ENCODE measurements around the gene MYLK.

MYLK gene

DNA sequence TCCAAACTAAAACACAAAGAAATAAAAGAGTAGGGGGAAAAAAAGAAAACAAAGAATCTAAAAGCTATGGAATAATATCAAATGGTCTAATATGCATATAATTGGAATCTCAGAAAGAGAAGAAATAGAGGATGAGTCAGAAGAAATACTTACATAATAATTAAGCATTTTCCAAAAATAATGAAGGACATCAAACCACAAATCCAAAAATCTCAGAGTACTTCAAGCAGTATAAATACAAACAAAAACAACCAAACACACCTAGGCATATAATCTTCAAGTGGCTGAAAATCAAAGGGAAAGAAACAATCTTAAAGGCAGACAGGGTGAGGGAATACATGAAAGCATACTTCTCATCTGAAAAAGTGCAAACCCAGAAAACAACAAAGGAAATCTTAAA is 46.3 kb downstream of the MYLK start:
- H3K4me3 ChIP-seq (ENCODE audit: low read depth, low read length, poor library complexity, severe bottlenecking) = no peak overlapping the region
- H3K79me2 ChIP-seq (ENCODE audit: insufficient read depth, low read length) = no peaks in the 10 kb centered on the region
- TF ChIP-seq CTCF (IDR thresholded peaks at IDR 0.05; ENCODE audit: low read length) = no peak
- no peak for TF ChIP-seq EZH2 (IDR thresholded peaks at IDR 0.05; ENCODE audit: borderline replicate concordance, low read length)
- H3K36me3 ChIP-seq (ENCODE audit: insufficient read depth, low read length) = no peaks in the 10 kb centered on the region
- H4K20me1 ChIP-seq (ENCODE audit: insufficient read depth, low read length) = no peaks in the 10 kb centered on the region
- H3K27me3 ChIP-seq (ENCODE audit: insufficient read depth, low read length) = no peaks in the 10 kb centered on the region; the same call in 1 of the 2 replicates
- H2AFZ ChIP-seq (ENCODE audit: low read length) = no peak overlapping the region
- no peaks in the 10 kb centered on the region for H3K9me2 ChIP-seq (ENCODE audit: low read depth, low read length)
- no peak overlapping the region for H3K4me2 ChIP-seq (ENCODE audit: low read length)
- no peaks in the 10 kb centered on the region for H3F3A ChIP-seq (ENCODE audit: insufficient read depth, low read length)
- H3K9ac ChIP-seq (ENCODE audit: low read length) = no peak overlapping the region
- H3K9me3 ChIP-seq (ENCODE audit: low read length) = peaks cover 3% of the 10 kb centered on the region; the same call in 1 of the 2 replicates
- H3K4me1 ChIP-seq (ENCODE audit: insufficient read depth, low read length, severe bottlenecking) = no peaks in the 10 kb centered on the region
- H3K27ac ChIP-seq (ENCODE audit: low read depth, low read length, poor library complexity, severe bottlenecking) = no peak overlapping the region

DNA sequence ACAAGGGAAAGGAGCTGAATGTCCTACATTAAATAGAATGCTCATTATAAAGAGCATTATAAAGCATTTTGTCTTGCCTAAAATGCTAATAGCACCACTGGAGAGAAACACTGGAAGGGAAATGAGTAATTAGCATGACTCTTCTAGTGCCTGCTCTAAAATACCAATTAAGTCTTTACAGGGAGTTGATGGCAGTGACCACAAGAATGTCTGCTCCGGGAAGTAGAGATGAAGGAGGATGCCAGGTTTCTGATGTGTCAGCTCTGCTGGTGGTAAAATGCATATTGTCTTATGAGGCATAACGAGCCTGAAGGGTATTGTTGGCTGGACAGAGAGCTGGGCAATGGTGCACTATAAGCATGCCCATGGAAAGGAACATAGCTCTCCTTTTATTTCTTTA is 49.5 kb downstream of the MYLK start:
- Histone ChIP-seq H3K9me2 (ENCODE audit: low read depth, low read length) (no peaks in the 10 kb centered on the region), H3K27ac (ENCODE audit: low read depth, low read length, poor library complexity, severe bottlenecking) (no peak overlapping the region), H3K4me2 (ENCODE audit: low read length) (no peak overlapping the region), H3K79me2 (ENCODE audit: insufficient read depth, low read length) (no peaks in the 10 kb centered on the region), H3K9me3 (ENCODE audit: low read length) (no peaks in the 10 kb centered on the region; the same call in 1 of the 2 replicates), H2AFZ (ENCODE audit: low read length) (no peak overlapping the region), H3K9ac (ENCODE audit: low read length) (no peak overlapping the region), H3K36me3 (ENCODE audit: insufficient read depth, low read length) (no peaks in the 10 kb centered on the region), H3K4me1 (ENCODE audit: insufficient read depth, low read length, severe bottlenecking) (no peaks in the 10 kb centered on the region), H4K20me1 (ENCODE audit: insufficient read depth, low read length) (no peaks in the 10 kb centered on the region), H3K27me3 (ENCODE audit: insufficient read depth, low read length) (no peaks in the 10 kb centered on the region), H3K4me3 (ENCODE audit: low read depth, low read length, poor library complexity, severe bottlenecking) (no peak overlapping the region), H3F3A (ENCODE audit: insufficient read depth, low read length) (no peaks in the 10 kb centered on the region)
- TF ChIP-seq CTCF (IDR thresholded peaks at IDR 0.05; ENCODE audit: low read length) (no peak), EZH2 (IDR thresholded peaks at IDR 0.05; ENCODE audit: borderline replicate concordance, low read length) (no peak)

DNA sequence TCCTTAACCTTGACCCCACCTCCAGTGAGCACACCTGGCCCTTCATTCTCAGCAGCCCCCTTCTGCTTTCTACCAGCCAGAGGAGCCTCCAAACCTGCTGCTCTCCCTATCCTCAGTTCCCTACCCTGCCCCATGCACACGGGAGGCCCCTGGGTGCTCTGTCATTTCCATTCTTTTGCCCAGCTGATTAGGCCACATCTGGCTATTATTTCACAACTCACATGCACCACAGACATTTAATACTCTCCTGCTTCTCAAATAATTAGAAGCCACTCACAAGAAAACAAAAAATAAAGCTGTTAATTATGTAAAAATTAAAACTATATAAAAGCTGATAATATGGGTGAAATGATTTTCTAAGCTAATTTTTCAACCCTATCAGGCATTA is 50.7 kb downstream of the MYLK start:
- H3K36me3 ChIP-seq (ENCODE audit: insufficient read depth, low read length) = no peaks in the 10 kb centered on the region
- no peak for TF ChIP-seq EZH2 (IDR thresholded peaks at IDR 0.05; ENCODE audit: borderline replicate concordance, low read length)
- no peak for TF ChIP-seq CTCF (IDR thresholded peaks at IDR 0.05; ENCODE audit: low read length)
- no peak overlapping the region for H3K9ac ChIP-seq (ENCODE audit: low read length)
- no peak overlapping the region for H3K4me2 ChIP-seq (ENCODE audit: low read length)
- no peak overlapping the region for H2AFZ ChIP-seq (ENCODE audit: low read length)
- no peaks in the 10 kb centered on the region for H3K79me2 ChIP-seq (ENCODE audit: insufficient read depth, low read length)
- H3K9me3 ChIP-seq (ENCODE audit: low read length) = no peaks in the 10 kb centered on the region
- H3K4me1 ChIP-seq (ENCODE audit: insufficient read depth, low read length, severe bottlenecking) = no peaks in the 10 kb centered on the region
- H3K27me3 ChIP-seq (ENCODE audit: insufficient read depth, low read length) = no peaks in the 10 kb centered on the region
- no peak overlapping the region for H3K27ac ChIP-seq (ENCODE audit: low read depth, low read length, poor library complexity, severe bottlenecking)
- no peaks in the 10 kb centered on the region for H3F3A ChIP-seq (ENCODE audit: insufficient read depth, low read length)
- no peaks in the 10 kb centered on the region for H3K9me2 ChIP-seq (ENCODE audit: low read depth, low read length)
- no peaks in the 10 kb centered on the region for H4K20me1 ChIP-seq (ENCODE audit: insufficient read depth, low read length)
- no peak overlapping the region for H3K4me3 ChIP-seq (ENCODE audit: low read depth, low read length, poor library complexity, severe bottlenecking)

Measured in OCI-LY1 (cell line).